Cardiac septum (tissue), 1 donor: ENCODE measurements around the gene CDY2B. TPM values are rescaled to one million over a fixed set of nuclear protein-coding genes. Genes with fewer than 3 reads are reported as not detected.
"Not testable (repeated sequence)": the region's sequence is repeated elsewhere in the genome, so short reads cannot be mapped to it uniquely, and the experiment has no call there.

Experiments
- DNase-seq: peaks from one replicate; pipeline ENCODE4 v3.0.0-alpha.2; 2020; ENCODE audit warnings: low spot score
- intact Hi-C: fragments of 100-400 bp; cut with DNase I; formaldehyde crosslinking; loops from one replicate; pipeline ENCODE4 v1.14.0; 2022
- long read RNA-seq: library from polyadenylated mRNA; unstranded; transcript quantifications from one replicate; pipeline ENCODE4 v2.0.0, GENCODE V29; 2021
- total RNA-seq: library from RNA; stranded (reverse); fragmentation: NEBNext Ultra II Directional; extraction: Animal tissue kit (Norgen Biotek cat#: 25700); gene quantifications from one replicate; pipeline ENCODE4 v1.2.1, GENCODE V29; 2021
- donor health status: DM: no; HTN: no; CAD: no.

The CDY2B gene, protein sequence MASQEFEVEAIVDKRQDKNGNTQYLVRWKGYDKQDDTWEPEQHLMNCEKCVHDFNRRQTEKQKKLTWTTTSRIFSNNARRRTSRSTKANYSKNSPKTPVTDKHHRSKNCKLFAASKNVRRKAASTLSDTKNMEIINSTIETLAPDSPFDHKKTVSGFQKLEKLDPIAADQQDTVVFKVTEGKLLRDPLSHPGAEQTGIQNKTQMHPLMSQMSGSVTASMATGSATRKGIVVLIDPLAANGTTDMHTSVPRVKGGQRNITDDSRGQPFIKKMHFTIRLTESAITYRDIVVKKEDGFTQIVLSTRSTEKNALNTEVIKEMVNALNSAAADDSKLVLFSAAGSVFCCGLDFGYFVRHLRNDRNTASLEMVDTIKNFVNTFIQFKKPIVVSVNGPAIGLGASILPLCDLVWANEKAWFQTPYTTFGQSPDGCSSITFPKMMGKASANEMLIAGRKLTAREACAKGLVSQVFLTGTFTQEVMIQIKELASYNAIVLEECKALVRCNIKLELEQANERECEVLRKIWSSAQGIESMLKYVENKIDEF
- total RNA-seq = not detected
- long read RNA-seq = 0 reads

DNA sequence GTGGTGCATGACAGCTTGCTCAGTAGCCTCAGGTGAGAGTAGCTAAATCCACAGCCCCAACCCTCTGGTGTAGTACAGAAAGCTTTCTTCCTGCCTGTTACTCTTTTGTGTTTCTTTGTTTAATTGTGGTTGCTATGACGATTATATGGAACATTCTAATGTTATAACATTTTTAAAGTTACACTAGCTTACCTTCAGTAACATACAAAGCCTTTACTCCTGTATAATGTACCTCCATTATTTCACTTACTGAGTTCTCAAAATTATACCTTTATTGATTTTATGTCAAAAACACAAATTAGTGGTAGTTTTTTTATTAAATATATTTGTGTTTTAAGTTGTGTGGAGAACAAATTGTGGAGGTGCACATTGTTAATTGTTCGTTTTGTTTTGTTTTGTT, at the start of gene CDY2B:
CDY2B (minus strand) TSS at position 101 of the 400 bp plus-strand sequence. CDS start 328 bp downstream, outside the sequence.
- DNase-seq, intact Hi-C loops: not testable (repeated sequence)

DNA sequence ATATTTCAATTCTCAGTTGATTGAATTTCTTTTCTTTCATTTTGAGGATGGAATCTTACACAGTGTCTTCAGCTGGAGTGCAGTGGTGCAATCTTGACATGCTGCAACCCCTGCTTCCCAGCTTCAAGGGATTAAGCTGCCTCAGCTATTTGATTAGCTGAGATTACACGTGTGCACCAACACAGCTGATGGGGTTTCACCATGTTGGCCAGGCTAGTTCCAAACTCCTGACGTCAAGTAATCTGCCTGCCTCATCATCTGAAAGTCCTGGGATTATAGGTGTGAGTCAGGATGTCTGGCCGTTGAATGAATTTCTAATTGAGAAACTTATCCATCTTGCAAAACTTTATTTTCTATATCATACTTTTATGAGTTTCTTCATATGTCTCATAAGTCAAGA, 28.0 kb upstream of the CDY2B start:
- DNase-seq, intact Hi-C loops: not testable (repeated sequence)

DNA sequence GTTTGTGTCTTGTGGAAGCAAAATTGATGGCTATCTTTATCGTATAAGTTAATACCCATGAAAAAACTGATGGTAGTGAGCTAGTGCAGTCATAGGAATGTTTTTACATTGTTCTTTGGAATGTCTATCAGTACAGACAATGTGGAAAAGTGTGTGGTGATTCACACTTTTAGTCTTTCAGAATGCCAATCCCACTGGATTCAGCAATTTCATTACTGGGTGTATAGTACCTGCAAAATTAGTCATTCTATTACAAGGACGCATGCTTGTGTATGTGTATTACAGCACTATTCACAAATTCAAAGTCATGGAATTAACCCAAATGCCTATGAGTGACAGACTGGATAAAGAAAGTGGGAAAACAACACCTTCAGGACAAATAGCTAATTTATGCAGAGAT, 27.3 kb upstream of the CDY2B start:
- DNase-seq, intact Hi-C loops: not testable (repeated sequence)

DNA sequence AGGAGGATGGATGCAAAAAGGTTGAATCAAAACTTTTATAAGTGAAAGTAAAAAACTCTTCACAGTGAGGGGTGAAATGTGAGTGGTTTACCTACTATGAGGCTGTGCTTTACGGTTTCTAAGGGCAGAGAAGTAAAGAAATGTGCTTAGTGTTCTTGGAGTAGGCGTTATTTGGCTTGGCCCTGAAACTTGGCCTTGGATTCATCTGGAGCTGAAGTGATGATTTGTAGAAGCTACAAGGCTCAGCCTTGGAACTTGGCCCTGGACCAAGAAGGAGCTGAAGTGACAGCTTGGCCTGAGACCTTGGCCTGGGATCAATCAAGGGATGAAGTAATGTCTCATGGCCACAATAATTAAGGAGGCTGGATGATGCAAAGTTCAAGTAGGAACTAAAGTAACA, 1.7 kb upstream of the CDY2B start:
- intact Hi-C loops, DNase-seq: not testable (repeated sequence)

DNA sequence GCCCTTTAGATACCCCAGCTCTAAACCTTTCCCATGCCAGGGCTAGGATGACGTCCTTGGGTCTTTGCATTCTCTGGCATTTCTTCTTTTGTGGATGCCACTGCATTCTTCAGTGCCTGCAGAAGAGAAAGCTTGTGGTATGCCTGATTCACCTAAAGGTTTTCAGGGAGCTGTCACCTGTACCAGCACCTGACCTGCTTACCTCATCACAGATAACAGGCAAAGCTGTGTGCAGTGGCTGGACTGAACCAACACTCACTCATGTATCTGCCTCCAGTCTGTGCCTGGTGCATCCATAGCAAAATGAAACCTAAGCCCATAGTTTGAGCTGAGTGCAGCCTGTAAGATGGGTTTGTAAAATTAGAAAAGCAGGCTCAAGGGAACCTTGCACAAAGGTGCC, 3.3 kb downstream of the CDY2B start:
- DNase-seq, intact Hi-C loops: not testable (repeated sequence)

DNA sequence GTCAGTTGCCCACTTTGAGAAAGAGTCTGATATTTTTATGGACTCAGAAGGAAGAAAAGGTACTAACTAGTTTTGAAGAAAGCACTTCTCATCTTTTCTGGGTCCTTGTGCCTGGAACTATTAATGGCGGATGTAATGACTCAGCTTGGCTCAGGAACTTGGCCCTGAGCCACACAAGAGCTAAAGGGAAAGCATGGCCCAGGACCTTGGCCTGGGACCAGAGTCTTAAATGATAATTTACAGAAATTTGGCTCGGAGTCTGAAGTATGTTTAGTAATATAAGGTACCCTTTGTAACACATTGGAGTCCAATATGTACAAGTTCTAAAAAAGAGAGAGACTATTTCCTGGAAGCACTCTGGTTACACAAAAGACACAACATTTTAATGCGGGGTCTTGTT, 4.6 kb downstream of the CDY2B start:
- intact Hi-C loops, DNase-seq: not testable (repeated sequence)

DNA sequence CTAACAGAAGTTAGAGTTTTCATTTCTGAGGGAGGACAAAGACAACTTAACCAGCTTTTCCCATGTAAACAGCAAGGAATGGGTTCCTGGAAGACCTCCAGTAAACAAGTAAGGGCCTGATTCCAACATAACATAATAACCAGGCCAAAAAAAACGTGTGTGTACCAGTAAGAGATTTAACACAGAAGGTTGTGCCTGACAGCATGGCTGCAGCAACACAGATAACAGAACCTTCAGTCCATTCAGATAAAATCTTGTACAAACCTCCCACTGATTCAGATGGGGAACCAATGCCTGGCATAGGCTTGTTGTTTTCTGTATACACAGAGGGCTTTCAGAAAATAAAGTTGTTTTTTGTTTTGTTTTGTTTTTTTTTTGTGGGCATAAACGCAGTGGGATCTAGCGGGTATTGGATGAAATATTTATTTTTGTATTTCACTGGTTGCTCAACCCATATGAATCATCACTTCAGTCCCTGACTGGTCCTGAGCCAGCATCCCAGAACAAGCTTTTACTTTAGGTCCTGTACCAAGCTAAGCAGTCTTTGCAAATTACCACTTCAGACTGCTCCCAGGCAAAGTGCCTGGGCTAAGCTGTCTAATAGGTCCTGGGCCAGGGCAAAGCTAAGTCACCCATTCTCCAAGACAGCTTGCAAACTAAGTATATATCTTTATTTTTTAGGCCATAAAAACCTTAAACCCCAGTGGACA, 8.7 kb downstream of the CDY2B start:
- intact Hi-C loops, DNase-seq: not testable (repeated sequence)

DNA sequence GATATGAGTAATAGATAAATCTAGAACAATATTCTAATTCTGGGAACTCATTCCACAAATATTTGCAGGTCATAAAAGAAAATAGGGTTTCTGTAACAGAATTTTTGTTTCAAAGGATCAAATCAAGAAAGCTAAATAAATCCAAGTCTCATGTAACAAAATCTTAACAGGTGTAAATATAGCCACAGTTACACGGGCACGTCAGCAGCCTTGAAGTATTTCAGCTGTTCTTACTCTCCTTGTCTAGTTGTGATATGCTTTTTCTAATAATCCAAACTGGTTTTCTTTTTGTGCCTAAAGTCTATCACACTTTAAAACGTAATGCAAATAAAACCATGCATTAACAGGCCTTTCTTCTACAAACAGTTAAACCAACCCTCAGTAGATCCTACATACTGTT, 9.3 kb downstream of the CDY2B start:
- DNase-seq, intact Hi-C loops: not testable (repeated sequence)

DNA sequence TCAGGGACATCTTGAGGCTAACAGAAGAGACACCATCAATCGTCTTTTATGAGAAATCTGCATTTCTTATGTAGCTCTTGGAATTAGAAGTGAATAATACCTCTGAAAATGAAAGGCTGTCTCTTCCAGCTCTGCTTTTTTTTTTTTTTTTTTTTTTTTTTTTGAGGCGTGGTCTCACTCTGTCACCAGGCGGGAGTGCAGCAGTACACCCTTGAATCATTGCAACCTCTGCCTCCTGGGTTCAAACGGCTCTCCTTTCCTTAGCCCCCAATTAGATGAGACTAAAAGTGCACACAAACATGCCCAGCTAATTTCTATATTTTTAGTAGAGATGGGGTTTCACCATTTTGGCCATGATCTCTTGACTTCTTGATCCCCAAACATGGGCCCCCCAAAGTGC, 12.2 kb downstream of the CDY2B start:
- DNase-seq, intact Hi-C loops: not testable (repeated sequence)

DNA sequence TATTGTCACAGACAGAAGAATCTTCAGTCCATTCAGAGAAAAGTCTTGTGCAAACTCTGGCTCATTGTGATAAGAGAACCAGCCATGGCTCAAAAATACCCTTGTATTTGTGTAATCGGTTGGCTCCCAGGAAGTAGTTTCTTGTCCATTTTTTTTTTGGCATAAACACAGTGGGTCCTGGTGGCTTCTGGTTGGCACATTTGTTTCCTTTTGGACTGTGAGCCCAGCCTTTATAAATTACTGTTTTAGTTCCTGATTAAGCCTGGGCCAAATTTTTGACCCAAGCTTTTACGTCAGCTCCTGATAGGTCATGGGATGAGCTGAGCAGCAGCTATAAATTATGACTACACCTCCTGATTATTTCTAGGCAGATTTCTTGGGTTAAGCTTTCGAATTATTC, 19.4 kb downstream of the CDY2B start:
- intact Hi-C loops, DNase-seq: not testable (repeated sequence)

DNA sequence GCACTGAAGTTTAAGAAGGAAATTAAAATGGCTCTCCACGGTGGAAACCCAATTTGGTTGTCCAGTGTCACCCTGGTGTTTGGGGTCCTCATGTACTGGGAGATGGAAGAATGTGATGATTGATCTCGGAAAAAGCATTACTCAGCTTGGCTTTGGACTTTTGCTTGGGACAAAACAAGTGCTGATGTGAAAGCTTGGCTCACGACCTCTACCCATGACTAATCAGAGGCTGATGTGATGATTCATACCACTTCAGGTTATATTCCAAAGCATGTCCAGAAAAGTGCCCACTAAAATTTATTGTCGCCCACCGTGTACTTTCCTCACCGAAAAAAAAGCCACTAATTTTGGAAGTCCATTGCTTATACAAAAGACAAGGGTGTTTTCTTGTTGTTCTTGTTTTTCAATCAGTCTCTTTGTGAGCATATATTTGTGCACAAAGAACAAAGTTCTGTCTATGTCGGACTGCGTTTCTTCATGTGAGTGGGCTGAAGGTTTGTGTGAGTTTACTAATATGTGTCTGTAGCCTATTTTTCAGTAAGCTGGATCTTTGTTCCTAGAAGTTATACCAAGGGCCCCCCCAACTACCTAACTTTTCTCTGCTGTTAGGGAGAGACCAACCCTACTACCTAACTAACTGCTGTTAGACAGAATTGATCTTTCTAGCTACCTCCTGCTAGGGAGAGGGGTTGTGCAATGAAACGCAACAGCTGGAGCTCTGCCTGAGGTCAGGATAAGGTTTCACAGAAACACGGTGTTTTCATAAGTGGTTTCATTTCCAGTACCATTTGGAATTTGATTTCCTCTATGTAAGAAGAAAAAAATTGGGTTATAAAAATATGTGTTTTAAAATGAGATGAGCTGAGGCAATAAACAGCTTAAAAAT, 22.8 kb downstream of the CDY2B start:
- intact Hi-C loops, DNase-seq: not testable (repeated sequence)

DNA sequence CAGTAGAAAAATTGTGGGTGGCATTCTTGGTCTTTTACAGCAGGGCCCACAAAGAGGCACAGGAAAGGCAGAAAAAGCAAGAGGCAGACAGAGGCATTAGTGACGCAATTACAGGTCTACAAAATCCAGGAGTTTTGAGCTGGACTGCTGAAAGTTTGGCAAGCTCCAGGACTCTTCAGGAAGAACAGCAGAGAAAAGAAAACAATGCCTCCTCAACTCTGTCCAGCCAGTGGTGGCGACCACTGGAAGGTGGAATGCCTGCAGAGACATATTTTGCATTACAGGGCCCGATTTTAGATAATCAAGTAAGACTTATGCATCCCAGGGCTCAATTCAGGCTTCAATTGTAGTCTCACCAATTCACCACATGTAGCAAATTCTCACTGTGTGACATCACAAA, 23.5 kb downstream of the CDY2B start:
- intact Hi-C loops, DNase-seq: not testable (repeated sequence)

DNA sequence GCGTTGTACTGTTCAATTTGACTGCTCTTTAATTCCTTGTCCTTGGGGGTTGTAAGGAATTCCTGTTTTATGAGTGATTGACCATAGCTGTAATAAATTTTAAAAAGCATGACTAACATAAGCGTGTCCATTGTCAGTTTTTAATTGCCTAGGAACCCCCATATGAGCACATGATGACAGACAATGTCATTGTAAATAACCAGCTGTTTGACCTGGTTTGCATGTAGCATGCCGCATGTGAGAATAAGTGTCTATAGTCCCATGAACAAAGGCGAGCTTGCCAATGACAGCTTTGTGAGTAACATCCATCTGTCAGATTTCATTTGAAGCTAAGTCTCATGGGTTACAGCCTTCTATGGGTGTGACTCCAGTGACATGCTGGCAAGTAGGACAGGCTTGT, 30.9 kb downstream of the CDY2B start:
- DNase-seq, intact Hi-C loops: not testable (repeated sequence)

DNA sequence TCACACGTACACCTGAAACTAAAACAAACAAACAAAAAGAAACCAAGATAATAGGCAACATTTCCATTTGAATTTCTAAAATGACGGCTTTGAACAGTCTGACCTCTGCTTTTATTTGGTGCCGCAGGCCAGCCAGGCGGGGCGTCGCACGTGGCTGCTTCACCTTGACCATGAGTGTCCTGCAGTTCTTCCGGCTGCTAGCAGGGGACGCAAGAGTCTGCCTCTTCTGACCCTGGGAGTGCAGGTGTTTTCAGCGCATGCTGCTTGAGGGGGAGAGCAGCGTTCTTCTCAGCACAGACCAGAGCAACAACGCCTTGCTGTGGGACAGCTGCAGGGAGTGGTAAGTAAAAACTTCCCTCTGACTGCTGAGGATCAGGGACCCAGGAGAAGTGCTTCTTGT, 47.9 kb downstream of the CDY2B start:
- DNase-seq, intact Hi-C loops: not testable (repeated sequence)

Other genes starting within 250 kb of the CDY2B start
- not detected for gene CDY2A, start 145.6 kb upstream of the CDY2B start, total RNA-seq